Activated CD4-positive, CD25-positive, alpha-beta regulatory T cell treated with anti-CD3 and anti-CD28 coated beads, Interleukin-2, amount 50 U/mL, for 16 hours (primary cell): ENCODE data around the gene DHX15.

Experiments
- DNase-seq: peaks from one replicate; pipeline ENCODE4 v3.0.0-alpha.2; 2020; ENCODE audit warnings: low read depth, low spot score

The DHX15 gene

DNA sequence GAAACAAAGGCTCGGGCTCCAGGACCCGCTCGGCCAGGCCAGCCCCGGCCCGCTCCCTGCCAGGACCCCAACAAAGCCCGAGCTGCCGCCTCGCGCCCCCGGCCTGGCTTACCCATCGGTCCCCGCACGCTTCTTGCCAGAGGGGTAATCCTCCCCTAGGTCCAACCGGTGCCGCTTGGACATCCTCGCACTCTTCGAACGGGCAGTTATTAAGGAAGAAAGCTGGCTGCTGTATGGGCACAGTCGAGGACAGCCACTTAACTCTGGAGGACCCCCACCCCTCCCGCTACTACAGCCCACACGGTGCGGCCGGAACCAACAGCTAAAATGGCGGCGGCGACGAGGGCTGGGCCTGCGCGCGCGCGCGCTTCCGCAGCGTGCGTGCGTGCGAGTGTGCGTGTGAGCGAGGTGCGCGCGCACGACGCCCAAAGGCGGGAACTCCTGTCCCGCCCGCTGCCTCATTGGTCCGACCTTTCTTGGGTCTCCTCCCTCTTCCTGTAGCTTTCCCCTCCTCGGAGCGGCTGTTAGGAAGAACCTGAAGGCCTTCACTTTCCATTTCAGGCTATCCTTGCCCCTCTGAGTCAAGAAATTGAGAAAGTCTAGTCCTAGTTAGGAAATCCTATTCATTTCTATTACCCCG, at the start of gene DHX15:
TSS of gene DHX15 (minus strand) at position 344 of the 640 bp plus-strand sequence. CDS start at position 183, 161 bp downstream.
- peak; percentile 84 for DNase-seq

DNA sequence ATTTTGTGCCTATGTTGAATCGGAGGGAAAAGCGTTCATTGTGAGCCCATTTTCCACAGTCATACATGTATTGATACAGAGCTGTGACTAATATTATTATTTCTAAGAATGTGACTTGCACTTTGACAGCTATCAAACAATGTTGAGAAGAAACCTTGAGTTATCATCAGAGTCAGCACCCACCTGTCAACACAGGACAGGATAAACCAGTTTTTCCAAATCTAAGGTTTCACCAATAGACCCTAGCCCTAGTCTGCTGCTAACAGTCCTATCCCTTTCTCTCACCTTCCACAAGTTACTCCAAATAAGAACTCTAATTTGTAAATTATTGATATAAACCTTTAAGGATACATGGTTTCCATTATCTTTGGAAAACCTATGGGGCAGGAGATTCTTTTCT, 47.7 kb upstream of the DHX15 start:
- no peak for DNase-seq

DNA sequence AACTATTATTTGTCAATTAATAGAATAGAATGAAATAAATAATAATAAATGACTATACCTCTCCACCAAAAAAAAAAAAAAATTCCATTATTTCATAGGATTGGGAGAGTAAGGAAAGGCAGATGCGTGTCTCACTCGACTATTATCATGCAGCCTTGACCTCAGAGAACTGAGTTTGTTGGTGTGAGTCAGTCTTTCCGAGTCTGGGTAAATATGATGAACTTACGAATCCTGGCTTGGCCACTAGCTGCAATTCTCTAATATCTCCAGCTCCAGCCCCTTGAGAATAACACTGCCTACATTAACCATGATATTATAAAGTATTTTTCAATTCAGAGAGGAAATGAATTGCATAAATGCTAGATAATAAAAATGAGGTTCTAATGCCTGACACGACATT, 46.6 kb upstream of the DHX15 start:
- DNase-seq = no peak

DNA sequence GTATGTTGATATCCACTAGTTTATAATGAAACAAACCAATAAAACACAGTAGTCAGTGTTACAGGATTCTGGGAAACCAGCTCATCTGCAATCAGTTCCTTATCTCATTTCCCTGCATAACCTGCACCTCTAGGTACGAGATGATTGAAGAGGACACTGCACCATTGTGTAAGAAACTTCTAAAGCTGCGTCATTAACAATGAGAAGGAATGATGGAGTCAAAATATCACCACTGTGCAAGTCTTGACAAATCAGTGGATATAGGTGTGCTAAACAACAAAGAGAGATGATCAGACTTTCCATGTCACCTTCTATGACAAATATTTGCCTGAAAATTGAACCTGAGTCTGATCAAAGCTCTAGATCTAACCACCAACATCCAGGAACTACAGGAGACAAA, 40.7 kb upstream of the DHX15 start:
- no peak for DNase-seq

DNA sequence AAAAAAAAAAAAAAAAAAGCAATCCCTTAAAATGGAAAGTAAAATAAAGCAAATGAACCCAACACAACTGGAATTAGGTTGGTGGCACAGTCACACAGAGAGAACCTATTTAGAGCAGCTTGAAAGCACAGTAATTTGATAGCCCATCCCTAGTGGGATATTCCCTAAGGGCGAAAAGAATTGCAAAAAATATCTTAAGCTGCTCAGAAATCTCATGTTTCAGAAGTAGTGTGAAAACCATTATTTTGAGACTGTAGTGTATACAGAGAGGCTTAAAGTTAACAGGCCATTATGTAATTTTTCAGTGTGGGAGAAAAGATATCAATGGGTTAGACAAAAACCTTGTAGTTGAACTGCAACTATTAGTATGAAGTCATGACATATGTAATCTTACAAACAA, 40.0 kb upstream of the DHX15 start:
- DNase-seq = no peak

DNA sequence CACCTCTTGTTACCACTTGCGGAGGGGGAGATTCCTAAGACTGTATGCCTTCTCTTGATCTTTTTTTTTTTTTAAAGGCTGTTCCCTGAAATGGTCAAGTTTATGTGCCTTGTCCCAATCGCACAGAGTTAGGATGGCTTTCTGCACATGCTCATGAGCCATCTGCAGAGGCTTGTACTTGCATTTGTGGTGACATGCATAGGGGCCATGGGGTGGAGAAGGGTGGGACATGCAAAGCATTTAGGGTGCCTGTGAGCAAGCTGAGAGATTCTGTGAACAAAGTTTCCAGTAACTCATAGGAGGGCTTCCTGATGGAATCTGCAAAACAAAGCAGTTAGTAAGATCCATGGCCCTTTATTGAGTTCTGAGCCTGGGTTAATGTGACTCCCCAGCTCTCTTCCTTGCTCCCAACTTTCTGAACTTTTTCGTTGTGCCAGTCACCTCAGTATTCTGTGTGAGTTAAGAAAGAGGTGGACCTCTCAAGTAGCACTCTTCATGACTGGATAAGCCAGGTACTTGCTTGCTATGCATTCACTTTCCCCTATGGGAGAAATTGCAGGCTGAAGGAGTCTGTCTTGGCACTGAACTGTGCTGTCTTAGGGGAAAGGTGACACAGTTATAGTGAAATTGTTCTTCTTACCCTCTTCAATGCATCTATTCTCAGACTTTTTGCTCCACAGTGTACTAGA, 37.9 kb upstream of the DHX15 start:
- no peak for DNase-seq

DNA sequence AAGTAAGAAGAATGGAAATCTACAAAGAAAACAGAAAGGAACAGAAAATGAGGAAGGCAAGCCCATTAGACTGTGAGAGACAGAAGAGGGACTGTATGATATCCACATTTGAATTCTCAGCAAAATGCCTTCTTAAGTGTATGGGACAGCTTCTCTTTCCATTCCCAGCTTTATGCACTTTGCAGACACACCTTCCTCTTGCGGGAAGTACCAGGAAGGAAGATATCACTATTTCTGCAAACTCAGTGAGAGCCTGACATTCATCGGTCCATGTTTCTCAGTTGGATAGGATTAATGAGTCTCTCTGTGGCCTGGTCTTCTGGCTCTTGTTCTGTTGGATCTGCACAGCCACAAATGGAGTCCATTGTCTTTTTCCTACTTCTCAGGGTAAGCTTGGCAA, 31.6 kb upstream of the DHX15 start:
- no peak for DNase-seq

DNA sequence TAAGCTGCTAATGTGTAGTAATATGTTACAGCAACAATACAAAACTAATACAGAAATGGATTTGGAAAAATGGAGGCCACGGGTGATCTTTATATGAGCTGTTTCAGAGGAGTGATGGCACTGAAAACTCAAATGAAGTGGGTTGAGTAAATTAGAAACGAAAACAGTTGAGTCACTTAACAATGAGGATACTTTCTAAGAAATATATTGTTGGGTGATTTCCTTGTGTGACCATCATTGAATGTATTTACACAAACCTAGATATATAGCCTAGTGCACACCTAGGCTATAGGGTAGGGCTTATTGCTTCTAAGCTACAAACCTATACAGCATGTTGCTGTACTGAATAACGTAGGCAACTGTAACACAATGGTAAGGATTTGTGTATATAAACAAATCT, 30.5 kb upstream of the DHX15 start:
- no peak for DNase-seq

DNA sequence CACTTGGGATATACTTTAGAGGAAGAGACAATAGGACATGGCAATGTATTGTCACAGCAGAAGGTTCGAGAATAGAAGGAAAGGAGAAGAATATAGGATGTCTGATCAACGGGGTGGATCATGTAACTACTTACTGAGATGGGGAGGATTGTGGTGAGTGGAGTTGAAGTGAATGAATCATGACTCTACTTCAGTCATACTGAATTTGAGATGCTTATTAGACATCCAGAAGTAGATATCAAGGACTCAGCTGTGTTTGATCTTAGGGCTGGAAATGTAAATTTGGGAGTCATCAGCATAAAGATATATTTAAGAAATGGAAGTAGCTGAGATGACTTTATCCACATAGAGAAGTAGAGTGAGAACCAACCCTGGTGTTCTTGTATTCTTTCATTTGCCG, 29.1 kb upstream of the DHX15 start:
- no peak for DNase-seq

DNA sequence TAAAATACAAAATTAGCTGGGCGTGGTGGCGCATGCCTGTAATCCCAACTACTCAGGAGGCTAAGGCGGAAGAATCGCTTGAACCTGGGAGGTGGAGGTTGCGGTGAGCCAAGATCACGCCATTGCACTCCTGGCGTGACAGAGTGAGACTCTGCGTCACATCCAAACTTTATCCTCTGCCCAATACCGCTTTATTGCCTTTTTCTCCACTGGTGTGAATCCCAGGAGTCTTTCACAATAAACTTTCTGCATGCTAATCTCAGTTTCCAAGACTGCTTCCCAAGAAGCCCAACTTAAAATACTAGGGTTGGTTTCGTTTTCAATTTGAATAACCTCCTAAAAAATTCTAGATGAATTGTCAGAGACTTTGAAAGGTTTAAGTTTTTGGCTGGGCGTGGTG, 27.2 kb upstream of the DHX15 start:
- no peak for DNase-seq

DNA sequence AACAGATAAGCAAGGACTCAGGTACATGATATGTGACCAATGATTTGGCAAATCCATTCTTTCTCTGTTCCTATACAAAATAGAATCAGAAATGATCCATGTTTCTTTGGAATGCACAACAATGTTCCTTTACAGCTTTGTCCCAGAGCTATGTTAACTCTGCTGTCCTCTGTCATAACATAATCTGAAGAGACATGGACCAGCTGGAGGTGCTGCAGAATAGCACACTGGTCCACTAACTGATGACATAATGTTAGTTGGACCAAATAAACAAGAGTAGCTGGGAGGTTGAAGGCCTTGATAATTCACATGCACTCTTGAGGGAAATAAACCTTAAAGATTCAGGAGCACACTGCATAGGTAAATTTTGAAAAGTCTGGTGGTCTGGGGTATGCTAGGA, 23.0 kb upstream of the DHX15 start:
- DNase-seq = no peak

DNA sequence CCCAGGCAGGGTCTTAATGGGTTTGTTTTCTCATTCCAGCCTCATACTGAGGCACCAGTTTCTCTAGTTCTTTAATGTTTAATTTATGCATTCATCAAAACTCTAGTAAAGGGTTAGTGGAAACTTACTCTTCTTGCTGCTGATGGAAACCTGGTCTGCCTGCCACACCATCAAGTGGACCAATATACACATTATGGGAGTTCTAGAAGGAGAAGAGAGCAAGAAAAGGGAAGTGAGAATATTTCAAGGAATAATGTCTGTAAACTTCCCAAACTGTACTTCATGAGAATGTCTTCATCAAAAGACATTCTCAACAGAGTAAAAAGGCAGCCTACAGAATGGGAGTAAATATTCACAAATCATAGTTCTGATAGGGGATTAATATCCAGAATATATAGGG, 20.9 kb upstream of the DHX15 start:
- no peak for DNase-seq

DNA sequence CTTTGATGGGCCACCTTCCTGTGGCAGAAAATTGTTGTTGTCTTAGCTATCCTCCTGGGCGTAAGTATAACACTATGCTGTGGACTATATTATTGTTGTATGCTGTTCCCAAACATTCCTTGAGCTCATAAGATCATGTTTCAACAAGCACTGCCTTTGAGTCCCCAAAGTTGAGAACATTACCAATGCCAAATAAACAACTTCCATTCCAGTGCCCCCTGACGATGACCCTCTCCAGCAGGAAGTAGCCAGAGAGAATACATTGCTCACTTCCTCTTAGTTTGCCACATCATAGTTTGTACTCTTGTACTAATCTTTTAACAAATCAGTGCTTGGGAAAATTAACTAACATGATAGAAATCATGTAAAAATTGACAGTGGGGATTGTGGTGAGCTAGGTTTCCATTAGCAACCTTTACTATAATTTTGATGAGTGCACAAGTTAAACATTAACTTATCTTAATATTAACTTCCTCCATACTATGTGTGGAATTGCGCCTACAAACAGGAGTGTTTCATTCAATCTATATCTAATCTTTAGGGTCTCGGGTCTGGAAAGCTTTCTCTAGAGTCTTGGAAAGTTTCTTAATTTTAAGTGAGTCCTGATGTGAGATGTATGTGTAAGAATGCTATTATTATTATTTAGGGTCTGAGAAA, 20.3 kb upstream of the DHX15 start:
- DNase-seq = no peak

DNA sequence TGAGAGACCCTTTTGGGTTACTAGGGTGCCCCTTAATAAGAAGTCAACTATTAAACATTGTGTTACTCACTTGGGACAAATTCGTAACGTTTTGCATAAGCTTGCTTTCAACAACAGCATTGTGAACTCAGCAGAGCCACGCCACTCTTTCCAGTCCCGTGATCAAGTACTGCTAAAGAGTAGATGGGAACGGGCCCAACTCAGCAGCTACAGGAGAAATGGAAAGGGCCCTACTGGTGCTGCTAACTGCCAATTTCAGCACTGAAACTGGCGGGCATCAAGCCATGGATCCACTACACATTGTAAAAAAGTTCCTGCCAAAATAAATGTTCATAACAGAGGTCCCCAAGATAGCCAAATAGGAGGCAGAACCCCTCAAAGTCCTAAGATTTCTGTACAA, 19.0 kb upstream of the DHX15 start:
- no peak for DNase-seq

DNA sequence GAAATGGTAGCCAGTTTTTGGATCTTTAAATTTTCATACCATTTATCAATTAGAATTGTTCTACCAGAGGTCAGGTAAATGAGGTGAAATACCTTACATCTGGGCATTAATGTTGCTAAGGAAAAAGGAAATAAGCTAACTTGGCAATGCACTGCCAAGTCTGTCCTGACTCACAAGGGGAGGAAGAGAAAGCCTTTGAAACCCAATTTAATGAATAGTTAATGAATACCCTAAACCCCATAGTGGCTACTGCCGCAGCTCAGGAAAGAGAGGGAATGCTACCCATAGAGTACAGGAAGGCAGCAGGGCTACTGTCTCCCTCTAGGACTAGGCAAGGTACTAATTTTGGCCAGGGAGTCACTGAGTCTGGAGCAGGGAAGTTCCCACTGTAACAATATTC, 16.8 kb upstream of the DHX15 start:
- DNase-seq = no peak

DNA sequence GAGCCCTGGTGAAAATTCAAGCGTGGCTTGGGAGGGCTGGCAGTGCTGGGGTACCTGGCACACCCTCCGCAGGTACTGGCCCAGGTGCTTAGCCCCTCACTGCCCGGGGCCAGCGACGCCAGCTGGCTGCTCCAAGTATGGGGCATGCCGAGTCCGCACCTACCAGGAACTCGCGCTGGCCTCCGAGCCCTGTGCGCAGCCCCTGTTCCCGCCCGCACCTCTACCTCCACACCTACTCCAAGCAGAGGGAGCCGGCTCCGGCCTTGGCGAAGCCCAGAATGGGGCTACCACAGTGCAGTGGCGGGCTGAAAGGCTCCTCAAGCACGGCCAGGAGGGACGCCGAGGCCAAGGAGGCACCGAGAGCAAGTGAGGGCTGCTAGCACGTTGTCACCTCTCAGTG, 14.9 kb upstream of the DHX15 start:
- no peak for DNase-seq

DNA sequence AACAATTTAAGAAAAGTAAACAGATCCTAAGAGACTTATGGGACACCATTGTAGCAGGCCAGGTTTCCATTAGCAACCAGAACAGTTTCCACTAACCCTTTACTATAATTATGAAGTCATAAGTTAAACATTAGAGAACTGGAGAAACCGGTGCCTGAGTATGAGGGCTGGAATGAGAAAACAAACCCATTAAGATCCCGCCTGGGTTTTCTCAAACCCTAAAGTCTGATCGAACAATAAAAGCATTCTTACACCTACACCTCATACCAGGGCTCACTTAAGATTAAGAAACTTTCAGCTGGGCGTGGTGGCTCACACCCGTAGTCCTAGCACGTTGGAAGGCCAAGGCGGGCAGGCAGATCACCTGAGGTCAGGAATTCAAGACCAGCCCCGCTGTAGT, 13.7 kb upstream of the DHX15 start:
- no peak for DNase-seq

DNA sequence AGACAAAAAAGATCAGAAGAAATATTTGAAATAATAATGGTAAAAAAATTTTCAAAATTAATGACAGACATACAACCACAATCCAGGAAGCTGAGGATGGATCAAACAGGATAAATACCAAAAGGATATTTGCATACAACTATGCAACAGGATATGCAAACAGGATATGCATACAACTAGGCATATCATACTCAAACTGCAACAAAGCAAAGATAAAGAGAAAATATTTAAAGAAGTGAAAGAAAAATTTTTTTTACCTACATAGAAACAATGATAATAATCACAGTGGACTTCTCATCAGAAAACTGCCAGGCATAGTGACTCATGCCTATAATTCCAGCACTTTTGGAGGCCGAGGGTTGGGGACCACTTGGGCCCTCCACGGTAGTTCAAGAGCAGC, 11.3 kb upstream of the DHX15 start:
- DNase-seq = no peak

DNA sequence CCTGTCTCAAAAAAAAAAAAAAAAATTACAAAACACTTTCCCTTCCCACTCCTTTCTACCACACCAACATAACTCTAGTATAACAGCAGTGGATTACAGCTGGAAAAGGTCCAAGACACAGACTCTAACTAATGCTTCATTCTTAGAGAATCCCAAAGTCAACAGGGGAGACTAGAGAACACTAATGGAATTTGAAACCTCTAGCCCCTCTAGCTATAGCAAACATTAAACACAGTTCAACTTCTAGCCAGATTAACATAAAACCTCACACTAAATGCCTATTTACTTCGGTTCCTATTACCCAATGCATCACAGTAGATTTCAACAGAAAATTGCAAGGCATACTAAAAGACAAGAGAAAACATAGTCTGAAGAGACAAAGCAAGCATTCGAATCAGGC, 10.5 kb upstream of the DHX15 start:
- DNase-seq = no peak

DNA sequence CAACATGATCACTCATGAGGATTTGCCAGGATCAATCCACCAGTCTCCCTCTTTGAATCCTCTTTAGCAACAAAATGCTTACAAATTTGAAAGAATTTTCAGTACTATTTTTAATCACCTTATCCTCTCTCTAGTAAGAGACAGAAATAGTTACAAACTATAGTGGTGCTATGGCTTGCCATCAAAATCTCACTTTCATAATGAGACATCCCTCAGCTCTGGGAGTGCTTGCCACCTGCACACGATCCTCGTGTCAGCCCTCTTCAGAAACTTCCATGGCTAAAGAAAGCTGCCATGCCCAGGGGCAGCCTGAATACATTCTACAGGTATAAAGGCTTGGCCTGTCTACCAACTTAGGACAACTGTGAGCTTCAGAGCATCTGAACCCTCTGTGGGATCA, 5.1 kb upstream of the DHX15 start:
- DNase-seq = no peak

DNA sequence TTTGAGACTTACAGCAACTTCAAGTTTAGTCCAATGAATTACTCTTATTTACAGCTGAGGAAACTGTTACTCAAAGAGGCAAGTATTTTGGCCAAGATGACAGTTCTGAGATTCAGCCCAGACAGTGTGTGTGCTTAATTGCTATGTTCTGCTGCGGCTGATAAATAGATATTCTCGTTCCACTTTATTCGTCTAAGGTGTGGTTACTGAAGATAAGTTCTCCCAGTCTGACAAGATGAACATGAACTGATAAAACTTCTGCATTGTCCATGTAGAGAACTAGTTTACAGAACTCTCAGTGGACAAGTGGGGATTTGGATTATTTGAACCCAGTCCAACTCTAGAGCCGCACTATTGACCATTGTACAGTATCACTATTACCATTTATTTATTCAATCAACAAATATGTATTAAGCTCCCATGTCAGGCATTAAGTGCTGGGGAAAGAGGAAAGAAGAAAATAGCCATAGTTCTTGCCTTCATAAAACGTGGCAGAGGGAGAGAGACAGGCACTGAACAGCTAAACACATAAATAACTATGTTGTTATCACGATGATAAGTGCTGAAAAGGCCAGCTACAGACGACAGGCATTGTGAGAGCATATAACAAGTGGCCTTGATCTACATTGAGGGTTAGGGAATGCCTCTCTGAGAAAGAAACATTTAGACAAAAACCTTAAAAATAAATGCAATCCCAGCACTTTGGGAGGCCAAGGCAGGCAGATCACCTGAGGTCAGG, 4.0 kb upstream of the DHX15 start:
- no peak for DNase-seq

DNA sequence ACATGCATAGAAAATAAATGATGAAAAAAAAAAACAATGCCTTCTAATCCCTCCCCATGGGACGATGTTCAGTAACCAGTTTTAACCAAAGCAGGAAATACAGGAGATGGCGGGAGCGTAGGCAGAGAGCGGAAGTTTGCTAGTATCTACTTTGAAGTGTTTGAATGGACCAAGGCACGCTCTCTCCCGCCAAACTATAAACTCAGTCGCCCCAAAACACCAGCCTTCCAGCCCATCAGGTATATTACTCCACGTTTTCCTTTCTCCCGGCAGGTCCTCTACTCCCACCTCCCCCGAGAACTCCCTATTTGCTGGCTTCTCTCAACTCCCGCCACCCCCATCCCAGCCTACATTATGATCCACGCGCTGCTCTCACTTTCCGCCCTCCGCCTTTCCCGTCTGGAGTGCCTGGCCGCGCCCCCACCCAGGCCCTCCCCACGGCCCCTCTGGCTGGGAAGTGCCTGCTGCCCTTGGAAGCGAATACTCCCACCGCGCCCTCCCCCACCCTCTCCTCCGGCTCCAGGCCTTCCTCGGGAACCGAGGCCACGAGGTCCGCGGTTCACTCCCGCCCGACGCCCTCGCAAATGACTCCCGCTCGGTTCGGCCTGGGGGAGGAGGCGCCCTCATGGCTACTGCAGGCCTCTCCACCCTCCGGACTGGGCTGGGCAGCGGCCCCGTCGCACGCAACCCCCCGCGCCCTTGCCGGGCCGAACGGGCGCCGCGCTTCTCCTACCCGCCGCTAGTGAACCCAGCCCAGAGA, 723 bp downstream of the DHX15 start:
- peak; percentile 25 for DNase-seq
